Coronary artery (tissue), 2 donors: ENCODE measurements around the gene CDHR2.

Experiments used
- DNase-seq: peaks from one replicate; pipeline ENCODE4 v3.0.0-alpha.2; 2017; ENCODE audit warnings: low spot score
- H3K27ac ChIP-seq, 2 donors: fragments of 200-600 bp; sonication (generic); one replicate each; pipeline ENCODE4 v1.5.1; 2016 to 2019
- H3K4me3 ChIP-seq: fragments of 200-600 bp; sonication (generic); 2 replicates; pipeline ENCODE4 v1.5.1; 2016; ENCODE audit warnings: mild to moderate bottlenecking, moderate library complexity
- CTCF ChIP-seq: fragments of 200-600 bp; sonication (generic); IDR thresholded peaks from one replicate; pipeline ENCODE4 v1.5.1; 2019; ENCODE audit warnings: antibody characterized with exemption

CDHR2 gene

GRCh38 chr5:176528301-176528700, 20.8 kb upstream of the CDHR2 start:
- Histone ChIP-seq H3K27ac (peak overlapping the region in 1 of 2 donors; percentile 22), H3K4me3 (no peak overlapping the region)
- no peak for TF ChIP-seq CTCF
- DNase-seq: no peak

GRCh38 chr5:176528761-176529115, 20.4 kb upstream of the CDHR2 start:
- peak overlapping the region in 1 of 2 donors; percentile 22 for H3K27ac ChIP-seq
- DNase-seq: no peak
- no peak overlapping the region for H3K4me3 ChIP-seq
- no peak for TF ChIP-seq CTCF

- TF ChIP-seq CTCF: no peak
- no peak for DNase-seq
- H3K27ac ChIP-seq: no peak overlapping the region
- no peak overlapping the region for H3K4me3 ChIP-seq
These were observed 19.9 kb upstream of the CDHR2 start for GRCh38 chr5:176529116-176529740.

GRCh38 chr5:176529741-176530141, 19.4 kb upstream of the CDHR2 start:
- no peak for DNase-seq
- H3K27ac ChIP-seq: no peak overlapping the region
- H3K4me3 ChIP-seq: no peak overlapping the region
- TF ChIP-seq CTCF: no peak

- no peak for TF ChIP-seq CTCF
- no peak overlapping the region for H3K4me3 ChIP-seq
- no peak overlapping the region for H3K27ac ChIP-seq
- no peak for DNase-seq
These were observed 18.7 kb upstream of the CDHR2 start for GRCh38 chr5:176530393-176530982.

- Histone ChIP-seq H3K4me3 (no peak overlapping the region), H3K27ac (no peak overlapping the region)
- DNase-seq: no peak
- no peak for TF ChIP-seq CTCF
These were observed 17.9 kb upstream of the CDHR2 start for GRCh38 chr5:176530983-176531901.
